ENCODE measurements around the gene SFTPD. TPM values are rescaled to one million over a fixed set of nuclear protein-coding genes. Genes with fewer than 3 reads are reported as not detected.

SFTPD gene
- total RNA-seq, 1 experiment from 2014 or later: not detected

DNA sequence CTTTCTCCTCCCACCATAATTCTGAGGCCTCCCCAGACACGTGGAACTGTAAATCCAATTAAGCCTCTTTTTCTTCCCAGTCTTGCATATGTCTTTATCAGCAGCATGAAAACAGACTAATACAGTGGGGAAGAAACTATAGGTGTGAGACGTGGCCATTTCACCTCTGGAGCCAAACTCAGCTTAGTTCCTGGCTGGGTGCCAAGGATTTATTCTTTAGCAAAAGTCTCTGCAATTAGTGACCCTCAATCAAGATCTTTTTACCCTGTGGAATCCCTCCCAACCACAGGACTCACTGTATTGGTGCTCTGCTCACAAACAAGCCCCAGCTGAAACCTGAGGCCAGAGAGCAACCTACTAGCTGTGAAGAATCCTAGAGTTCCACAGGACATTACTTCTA, 28.1 kb upstream of the SFTPD start:
- H3K4me3 ChIP-seq (ENCODE audit: low read depth, low read length, poor library complexity, severe bottlenecking): no peak overlapping the region
- H3K36me3 ChIP-seq (ENCODE audit: insufficient read depth, low read length, poor library complexity, severe bottlenecking): no peaks in the 10 kb centered on the region
- intact Hi-C loops (cut with micrococcal nuclease; ENCODE audit: unreplicated experiment): no loop called here
- TF ChIP-seq EZH2 (IDR thresholded peaks at IDR 0.05; ENCODE audit: borderline replicate concordance, low read depth, low read length, poor library complexity, severe bottlenecking): no peak
- TF ChIP-seq, protein P1, sequence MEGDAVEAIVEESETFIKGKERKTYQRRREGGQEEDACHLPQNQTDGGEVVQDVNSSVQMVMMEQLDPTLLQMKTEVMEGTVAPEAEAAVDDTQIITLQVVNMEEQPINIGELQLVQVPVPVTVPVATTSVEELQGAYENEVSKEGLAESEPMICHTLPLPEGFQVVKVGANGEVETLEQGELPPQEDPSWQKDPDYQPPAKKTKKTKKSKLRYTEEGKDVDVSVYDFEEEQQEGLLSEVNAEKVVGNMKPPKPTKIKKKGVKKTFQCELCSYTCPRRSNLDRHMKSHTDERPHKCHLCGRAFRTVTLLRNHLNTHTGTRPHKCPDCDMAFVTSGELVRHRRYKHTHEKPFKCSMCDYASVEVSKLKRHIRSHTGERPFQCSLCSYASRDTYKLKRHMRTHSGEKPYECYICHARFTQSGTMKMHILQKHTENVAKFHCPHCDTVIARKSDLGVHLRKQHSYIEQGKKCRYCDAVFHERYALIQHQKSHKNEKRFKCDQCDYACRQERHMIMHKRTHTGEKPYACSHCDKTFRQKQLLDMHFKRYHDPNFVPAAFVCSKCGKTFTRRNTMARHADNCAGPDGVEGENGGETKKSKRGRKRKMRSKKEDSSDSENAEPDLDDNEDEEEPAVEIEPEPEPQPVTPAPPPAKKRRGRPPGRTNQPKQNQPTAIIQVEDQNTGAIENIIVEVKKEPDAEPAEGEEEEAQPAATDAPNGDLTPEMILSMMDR (conservative IDR thresholded peaks at IDR 0.05; ENCODE audit: low read depth, low read length): no peak
- BruUV-seq (replicated peaks): no TSS peak
- DNase-seq (ENCODE audit: low spot score): no peak
- peaks cover 23% of the 10 kb centered on the region for H3K27me3 ChIP-seq (replicated peaks; ENCODE audit: insufficient read depth, low read depth, low read length, poor library complexity)
- H3K27ac ChIP-seq (ENCODE audit: low read depth, low read length, poor library complexity, severe bottlenecking): no peak overlapping the region
- CTCF ChIA-PET: no interaction called here
- no peaks in the 10 kb centered on the region for H3K4me1 ChIP-seq (ENCODE audit: insufficient read depth, low read length, poor library complexity, severe bottlenecking)
- POLR2A ChIA-PET (ENCODE audit: low non-redundant PET): no interaction called here
- peaks cover 7% of the 10 kb centered on the region for H3K9me3 ChIP-seq (ENCODE audit: low read depth, low read length, poor library complexity, severe bottlenecking)

DNA sequence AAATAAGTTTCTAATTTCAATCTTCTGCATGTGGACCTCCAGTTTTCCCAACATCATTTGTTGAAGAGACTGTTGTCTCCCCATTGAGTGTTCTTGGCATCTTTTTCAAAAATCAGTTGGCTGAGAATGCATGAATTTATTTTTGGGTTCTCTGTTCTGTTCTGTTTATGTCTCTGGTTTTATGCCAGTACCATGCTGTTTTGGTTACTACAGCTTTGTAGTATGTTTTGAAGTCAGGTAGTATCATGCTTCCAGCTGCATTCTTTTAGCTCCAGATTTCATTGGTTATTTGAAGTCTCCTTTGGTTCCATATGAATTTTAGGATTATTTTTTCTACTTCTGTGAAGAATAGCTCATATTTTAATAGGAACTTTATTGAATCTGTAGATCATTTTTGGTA, 21.2 kb upstream of the SFTPD start:
- no peaks in the 10 kb centered on the region for H3K4me1 ChIP-seq (ENCODE audit: insufficient read depth, low read length, poor library complexity, severe bottlenecking)
- intact Hi-C loops (cut with micrococcal nuclease; ENCODE audit: unreplicated experiment): no loop called here
- TF ChIP-seq, protein P1 (conservative IDR thresholded peaks at IDR 0.05; ENCODE audit: low read depth, low read length): no peak
- no peak for TF ChIP-seq EZH2 (IDR thresholded peaks at IDR 0.05; ENCODE audit: borderline replicate concordance, low read depth, low read length, poor library complexity, severe bottlenecking)
- CTCF ChIA-PET: no interaction called here
- H3K4me3 ChIP-seq (ENCODE audit: low read depth, low read length, poor library complexity, severe bottlenecking): no peak overlapping the region
- no TSS peak for BruUV-seq (replicated peaks)
- H3K27me3 ChIP-seq (replicated peaks; ENCODE audit: insufficient read depth, low read depth, low read length, poor library complexity): peaks cover 3% of the 10 kb centered on the region
- H3K27ac ChIP-seq (ENCODE audit: low read depth, low read length, poor library complexity, severe bottlenecking): no peak overlapping the region
- POLR2A ChIA-PET (ENCODE audit: low non-redundant PET): no interaction called here
- no peaks in the 10 kb centered on the region for H3K36me3 ChIP-seq (ENCODE audit: insufficient read depth, low read length, poor library complexity, severe bottlenecking)
- DNase-seq (ENCODE audit: low spot score): no peak
- H3K9me3 ChIP-seq (ENCODE audit: low read depth, low read length, poor library complexity, severe bottlenecking): peaks cover 6% of the 10 kb centered on the region

DNA sequence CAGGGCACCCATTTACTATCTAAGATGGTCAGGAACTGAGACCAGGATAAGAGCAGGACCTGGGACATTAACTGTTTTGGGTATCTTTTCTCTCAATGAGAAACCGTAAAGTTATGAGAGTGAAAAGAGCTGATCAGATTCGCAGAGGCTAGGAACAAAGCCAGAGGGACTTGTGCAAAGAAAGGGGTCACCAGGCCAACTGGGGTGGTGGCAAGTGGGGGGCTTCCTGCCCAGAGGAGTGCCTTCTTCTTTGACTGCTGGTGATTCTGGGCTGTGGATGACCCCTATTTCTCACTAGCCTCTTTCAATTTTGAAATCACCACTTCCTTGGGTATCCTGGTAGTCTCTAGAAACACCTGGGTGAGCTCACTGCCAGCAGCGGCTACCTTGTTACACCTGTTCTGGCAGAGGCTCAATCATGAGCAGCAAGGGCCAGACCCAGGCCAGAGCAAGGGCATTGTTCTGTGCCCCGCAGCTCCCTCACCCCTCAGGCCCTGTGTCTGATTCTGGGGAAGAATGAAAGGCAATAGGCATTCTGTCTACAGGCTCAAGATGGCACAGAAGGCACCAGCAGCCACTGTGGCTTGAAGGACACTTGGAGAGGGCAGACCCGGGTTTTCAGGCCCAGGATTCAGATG, 999 bp downstream of the SFTPD start:
- peaks cover 8% of the 10 kb centered on the region for H3K27me3 ChIP-seq (replicated peaks; ENCODE audit: insufficient read depth, low read depth, low read length, poor library complexity)
- no peak for DNase-seq (ENCODE audit: low spot score)
- no TSS peak for BruUV-seq (replicated peaks)
- CTCF ChIA-PET: no interaction called here
- TF ChIP-seq, protein P1 (conservative IDR thresholded peaks at IDR 0.05; ENCODE audit: low read depth, low read length): no peak
- no peak for TF ChIP-seq EZH2 (IDR thresholded peaks at IDR 0.05; ENCODE audit: borderline replicate concordance, low read depth, low read length, poor library complexity, severe bottlenecking)
- no peaks in the 10 kb centered on the region for H3K36me3 ChIP-seq (ENCODE audit: insufficient read depth, low read length, poor library complexity, severe bottlenecking)
- no peaks in the 10 kb centered on the region for H3K4me1 ChIP-seq (ENCODE audit: insufficient read depth, low read length, poor library complexity, severe bottlenecking)
- no peak overlapping the region for H3K27ac ChIP-seq (ENCODE audit: low read depth, low read length, poor library complexity, severe bottlenecking)
- intact Hi-C loops (cut with micrococcal nuclease; ENCODE audit: unreplicated experiment): no loop called here
- POLR2A ChIA-PET (ENCODE audit: low non-redundant PET): no interaction called here
- no peaks in the 10 kb centered on the region for H3K9me3 ChIP-seq (ENCODE audit: low read depth, low read length, poor library complexity, severe bottlenecking)
- no peak overlapping the region for H3K4me3 ChIP-seq (ENCODE audit: low read depth, low read length, poor library complexity, severe bottlenecking)

All from A673 (cell line).